ENCODE results near the gene CHD2. TPM values are rescaled to one million over a fixed set of nuclear protein-coding genes. Genes with fewer than 3 reads are reported as not detected.

The CHD2 gene
- total RNA-seq, 1 experiment from 2014 or later: 101 TPM

DNA sequence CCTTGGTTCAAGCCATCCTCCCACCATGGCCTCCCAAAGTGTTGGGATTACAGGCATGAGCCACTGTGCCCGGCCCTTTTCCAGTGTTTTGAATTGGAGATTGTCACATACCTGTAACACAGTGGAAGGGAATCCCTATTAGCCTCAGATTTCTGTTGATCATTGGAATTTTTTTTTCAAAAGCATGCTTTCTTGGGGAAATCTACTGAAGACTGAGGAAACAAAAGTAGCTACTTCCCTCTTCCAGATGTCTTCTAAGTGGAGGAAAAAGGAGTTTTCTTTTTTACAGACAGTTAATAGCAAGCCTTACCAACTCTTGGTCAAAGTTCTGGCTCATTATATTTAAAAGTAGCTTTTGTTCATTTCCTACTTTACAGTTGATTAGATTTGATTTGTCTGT, 33.7 kb downstream of the CHD2 start:
- ATAC-seq: no peak
- CTCF ChIA-PET: no interaction called here
- TF ChIP-seq SP1 (CRISPR knock-in tag; conservative IDR thresholded peaks at IDR 0.05) (no peak), RELA (CRISPR knock-in tag; IDR thresholded peaks at IDR 0.05; ENCODE audit: borderline replicate concordance) (no peak), FOXP1 (CRISPR knock-in tag; IDR thresholded peaks at IDR 0.05; ENCODE audit: borderline replicate concordance) (no peak), ZNF263 (CRISPR knock-in tag; IDR thresholded peaks at IDR 0.05; ENCODE audit: low read depth) (no peak), OVOL2 (CRISPR knock-in tag; IDR thresholded peaks at IDR 0.05; ENCODE audit: borderline replicate concordance) (no peak), NR1H2 (CRISPR knock-in tag; IDR thresholded peaks at IDR 0.05) (no peak), TEAD1 (CRISPR knock-in tag; IDR thresholded peaks at IDR 0.05) (no peak)
- TF ChIP-seq, protein P1, sequence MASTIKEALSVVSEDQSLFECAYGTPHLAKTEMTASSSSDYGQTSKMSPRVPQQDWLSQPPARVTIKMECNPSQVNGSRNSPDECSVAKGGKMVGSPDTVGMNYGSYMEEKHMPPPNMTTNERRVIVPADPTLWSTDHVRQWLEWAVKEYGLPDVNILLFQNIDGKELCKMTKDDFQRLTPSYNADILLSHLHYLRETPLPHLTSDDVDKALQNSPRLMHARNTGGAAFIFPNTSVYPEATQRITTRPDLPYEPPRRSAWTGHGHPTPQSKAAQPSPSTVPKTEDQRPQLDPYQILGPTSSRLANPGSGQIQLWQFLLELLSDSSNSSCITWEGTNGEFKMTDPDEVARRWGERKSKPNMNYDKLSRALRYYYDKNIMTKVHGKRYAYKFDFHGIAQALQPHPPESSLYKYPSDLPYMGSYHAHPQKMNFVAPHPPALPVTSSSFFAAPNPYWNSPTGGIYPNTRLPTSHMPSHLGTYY (CRISPR knock-in tag; IDR thresholded peaks at IDR 0.05): no peak
- TF ChIP-seq, protein P2, sequence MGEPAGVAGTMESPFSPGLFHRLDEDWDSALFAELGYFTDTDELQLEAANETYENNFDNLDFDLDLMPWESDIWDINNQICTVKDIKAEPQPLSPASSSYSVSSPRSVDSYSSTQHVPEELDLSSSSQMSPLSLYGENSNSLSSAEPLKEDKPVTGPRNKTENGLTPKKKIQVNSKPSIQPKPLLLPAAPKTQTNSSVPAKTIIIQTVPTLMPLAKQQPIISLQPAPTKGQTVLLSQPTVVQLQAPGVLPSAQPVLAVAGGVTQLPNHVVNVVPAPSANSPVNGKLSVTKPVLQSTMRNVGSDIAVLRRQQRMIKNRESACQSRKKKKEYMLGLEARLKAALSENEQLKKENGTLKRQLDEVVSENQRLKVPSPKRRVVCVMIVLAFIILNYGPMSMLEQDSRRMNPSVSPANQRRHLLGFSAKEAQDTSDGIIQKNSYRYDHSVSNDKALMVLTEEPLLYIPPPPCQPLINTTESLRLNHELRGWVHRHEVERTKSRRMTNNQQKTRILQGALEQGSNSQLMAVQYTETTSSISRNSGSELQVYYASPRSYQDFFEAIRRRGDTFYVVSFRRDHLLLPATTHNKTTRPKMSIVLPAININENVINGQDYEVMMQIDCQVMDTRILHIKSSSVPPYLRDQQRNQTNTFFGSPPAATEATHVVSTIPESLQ (CRISPR knock-in tag; IDR thresholded peaks at IDR 0.05): no peak
- POLR2A ChIA-PET: no interaction called here
- Mint-ChIP-seq H3K36me3 (peaks cover 81% of the 10 kb centered on the region), H3K27ac (no peak overlapping the region), H3K27me3 (ENCODE audit: low read depth) (no peaks in the 10 kb centered on the region), H3K4me3 (no peak overlapping the region), H3K9me3 (no peaks in the 10 kb centered on the region), H3K4me1 (no peaks in the 10 kb centered on the region)
- DNase-seq (ENCODE audit: low spot score): no peak

DNA sequence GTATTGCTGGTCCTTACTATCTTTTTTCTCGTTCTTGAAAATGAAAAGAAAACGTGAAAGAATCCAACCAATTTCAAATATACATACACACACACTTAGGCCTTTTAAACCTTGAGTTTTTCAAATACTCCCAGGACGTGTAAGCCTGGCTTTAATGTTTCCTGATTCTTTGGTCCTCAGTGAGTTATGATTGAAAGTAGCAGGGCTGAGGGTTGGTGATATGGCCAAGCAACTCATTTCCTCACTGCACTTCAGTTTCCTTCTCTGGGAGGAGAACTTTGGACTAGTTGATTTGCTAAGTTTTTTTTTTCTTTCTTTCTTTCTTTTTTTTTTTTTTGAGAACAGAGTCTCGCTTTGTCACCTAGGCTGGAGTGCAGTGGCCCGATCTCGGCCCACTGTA, 34.6 kb downstream of the CHD2 start:
- Mint-ChIP-seq H3K4me1 (no peaks in the 10 kb centered on the region), H3K27ac (peak overlapping the region; percentile 89), H3K9me3 (no peaks in the 10 kb centered on the region), H3K27me3 (ENCODE audit: low read depth) (no peaks in the 10 kb centered on the region), H3K36me3 (peaks cover 82% of the 10 kb centered on the region), H3K4me3 (no peak overlapping the region)
- TF ChIP-seq, protein P3, sequence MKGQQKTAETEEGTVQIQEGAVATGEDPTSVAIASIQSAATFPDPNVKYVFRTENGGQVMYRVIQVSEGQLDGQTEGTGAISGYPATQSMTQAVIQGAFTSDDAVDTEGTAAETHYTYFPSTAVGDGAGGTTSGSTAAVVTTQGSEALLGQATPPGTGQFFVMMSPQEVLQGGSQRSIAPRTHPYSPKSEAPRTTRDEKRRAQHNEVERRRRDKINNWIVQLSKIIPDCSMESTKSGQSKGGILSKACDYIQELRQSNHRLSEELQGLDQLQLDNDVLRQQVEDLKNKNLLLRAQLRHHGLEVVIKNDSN (CRISPR knock-in tag; IDR thresholded peaks at IDR 0.05): no peak
- TF ChIP-seq, protein P4, sequence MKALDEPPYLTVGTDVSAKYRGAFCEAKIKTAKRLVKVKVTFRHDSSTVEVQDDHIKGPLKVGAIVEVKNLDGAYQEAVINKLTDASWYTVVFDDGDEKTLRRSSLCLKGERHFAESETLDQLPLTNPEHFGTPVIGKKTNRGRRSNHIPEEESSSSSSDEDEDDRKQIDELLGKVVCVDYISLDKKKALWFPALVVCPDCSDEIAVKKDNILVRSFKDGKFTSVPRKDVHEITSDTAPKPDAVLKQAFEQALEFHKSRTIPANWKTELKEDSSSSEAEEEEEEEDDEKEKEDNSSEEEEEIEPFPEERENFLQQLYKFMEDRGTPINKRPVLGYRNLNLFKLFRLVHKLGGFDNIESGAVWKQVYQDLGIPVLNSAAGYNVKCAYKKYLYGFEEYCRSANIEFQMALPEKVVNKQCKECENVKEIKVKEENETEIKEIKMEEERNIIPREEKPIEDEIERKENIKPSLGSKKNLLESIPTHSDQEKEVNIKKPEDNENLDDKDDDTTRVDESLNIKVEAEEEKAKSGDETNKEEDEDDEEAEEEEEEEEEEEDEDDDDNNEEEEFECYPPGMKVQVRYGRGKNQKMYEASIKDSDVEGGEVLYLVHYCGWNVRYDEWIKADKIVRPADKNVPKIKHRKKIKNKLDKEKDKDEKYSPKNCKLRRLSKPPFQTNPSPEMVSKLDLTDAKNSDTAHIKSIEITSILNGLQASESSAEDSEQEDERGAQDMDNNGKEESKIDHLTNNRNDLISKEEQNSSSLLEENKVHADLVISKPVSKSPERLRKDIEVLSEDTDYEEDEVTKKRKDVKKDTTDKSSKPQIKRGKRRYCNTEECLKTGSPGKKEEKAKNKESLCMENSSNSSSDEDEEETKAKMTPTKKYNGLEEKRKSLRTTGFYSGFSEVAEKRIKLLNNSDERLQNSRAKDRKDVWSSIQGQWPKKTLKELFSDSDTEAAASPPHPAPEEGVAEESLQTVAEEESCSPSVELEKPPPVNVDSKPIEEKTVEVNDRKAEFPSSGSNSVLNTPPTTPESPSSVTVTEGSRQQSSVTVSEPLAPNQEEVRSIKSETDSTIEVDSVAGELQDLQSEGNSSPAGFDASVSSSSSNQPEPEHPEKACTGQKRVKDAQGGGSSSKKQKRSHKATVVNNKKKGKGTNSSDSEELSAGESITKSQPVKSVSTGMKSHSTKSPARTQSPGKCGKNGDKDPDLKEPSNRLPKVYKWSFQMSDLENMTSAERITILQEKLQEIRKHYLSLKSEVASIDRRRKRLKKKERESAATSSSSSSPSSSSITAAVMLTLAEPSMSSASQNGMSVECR (CRISPR knock-in tag; IDR thresholded peaks at IDR 0.05; ENCODE audit: borderline replicate concordance): no peak
- TF ChIP-seq, protein P5, sequence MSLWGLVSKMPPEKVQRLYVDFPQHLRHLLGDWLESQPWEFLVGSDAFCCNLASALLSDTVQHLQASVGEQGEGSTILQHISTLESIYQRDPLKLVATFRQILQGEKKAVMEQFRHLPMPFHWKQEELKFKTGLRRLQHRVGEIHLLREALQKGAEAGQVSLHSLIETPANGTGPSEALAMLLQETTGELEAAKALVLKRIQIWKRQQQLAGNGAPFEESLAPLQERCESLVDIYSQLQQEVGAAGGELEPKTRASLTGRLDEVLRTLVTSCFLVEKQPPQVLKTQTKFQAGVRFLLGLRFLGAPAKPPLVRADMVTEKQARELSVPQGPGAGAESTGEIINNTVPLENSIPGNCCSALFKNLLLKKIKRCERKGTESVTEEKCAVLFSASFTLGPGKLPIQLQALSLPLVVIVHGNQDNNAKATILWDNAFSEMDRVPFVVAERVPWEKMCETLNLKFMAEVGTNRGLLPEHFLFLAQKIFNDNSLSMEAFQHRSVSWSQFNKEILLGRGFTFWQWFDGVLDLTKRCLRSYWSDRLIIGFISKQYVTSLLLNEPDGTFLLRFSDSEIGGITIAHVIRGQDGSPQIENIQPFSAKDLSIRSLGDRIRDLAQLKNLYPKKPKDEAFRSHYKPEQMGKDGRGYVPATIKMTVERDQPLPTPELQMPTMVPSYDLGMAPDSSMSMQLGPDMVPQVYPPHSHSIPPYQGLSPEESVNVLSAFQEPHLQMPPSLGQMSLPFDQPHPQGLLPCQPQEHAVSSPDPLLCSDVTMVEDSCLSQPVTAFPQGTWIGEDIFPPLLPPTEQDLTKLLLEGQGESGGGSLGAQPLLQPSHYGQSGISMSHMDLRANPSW (CRISPR knock-in tag; conservative IDR thresholded peaks at IDR 0.05; ENCODE audit: low read depth): no peak
- no peak for TF ChIP-seq JUN (CRISPR knock-in tag; IDR thresholded peaks at IDR 0.05)
- no peak for TF ChIP-seq SMAD4 (CRISPR knock-in tag; IDR thresholded peaks at IDR 0.05)
- no peak for TF ChIP-seq NFE2L1 (CRISPR knock-in tag; IDR thresholded peaks at IDR 0.05)
- TF ChIP-seq JAZF1 (CRISPR knock-in tag; IDR thresholded peaks at IDR 0.05): no peak
- no peak for TF ChIP-seq ZBTB21 (CRISPR knock-in tag; IDR thresholded peaks at IDR 0.05; ENCODE audit: borderline replicate concordance)
- no peak for TF ChIP-seq SMAD3 (CRISPR knock-in tag; IDR thresholded peaks at IDR 0.05; ENCODE audit: borderline replicate concordance)
- TF ChIP-seq, protein P6, sequence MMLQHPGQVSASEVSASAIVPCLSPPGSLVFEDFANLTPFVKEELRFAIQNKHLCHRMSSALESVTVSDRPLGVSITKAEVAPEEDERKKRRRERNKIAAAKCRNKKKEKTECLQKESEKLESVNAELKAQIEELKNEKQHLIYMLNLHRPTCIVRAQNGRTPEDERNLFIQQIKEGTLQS (CRISPR knock-in tag; conservative IDR thresholded peaks at IDR 0.05): no peak
- TF ChIP-seq, protein P7, sequence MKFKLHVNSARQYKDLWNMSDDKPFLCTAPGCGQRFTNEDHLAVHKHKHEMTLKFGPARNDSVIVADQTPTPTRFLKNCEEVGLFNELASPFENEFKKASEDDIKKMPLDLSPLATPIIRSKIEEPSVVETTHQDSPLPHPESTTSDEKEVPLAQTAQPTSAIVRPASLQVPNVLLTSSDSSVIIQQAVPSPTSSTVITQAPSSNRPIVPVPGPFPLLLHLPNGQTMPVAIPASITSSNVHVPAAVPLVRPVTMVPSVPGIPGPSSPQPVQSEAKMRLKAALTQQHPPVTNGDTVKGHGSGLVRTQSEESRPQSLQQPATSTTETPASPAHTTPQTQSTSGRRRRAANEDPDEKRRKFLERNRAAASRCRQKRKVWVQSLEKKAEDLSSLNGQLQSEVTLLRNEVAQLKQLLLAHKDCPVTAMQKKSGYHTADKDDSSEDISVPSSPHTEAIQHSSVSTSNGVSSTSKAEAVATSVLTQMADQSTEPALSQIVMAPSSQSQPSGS (CRISPR knock-in tag; IDR thresholded peaks at IDR 0.05; ENCODE audit: borderline replicate concordance, low read depth): no peak
- TF ChIP-seq HMGA2 (CRISPR knock-in tag; IDR thresholded peaks at IDR 0.05): no peak
- TF ChIP-seq, protein P8, sequence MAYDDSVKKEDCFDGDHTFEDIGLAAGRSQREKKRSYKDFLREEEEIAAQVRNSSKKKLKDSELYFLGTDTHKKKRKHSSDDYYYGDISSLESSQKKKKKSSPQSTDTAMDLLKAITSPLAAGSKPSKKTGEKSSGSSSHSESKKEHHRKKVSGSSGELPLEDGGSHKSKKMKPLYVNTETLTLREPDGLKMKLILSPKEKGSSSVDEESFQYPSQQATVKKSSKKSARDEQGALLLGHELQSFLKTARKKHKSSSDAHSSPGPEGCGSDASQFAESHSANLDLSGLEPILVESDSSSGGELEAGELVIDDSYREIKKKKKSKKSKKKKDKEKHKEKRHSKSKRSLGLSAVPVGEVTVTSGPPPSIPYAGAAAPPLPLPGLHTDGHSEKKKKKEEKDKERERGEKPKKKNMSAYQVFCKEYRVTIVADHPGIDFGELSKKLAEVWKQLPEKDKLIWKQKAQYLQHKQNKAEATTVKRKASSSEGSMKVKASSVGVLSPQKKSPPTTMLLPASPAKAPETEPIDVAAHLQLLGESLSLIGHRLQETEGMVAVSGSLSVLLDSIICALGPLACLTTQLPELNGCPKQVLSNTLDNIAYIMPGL (CRISPR knock-in tag; IDR thresholded peaks at IDR 0.05): no peak
- POLR2A ChIA-PET: no interaction called here
- CTCF ChIA-PET: no interaction called here
- no peak for ATAC-seq
- no peak for DNase-seq (ENCODE audit: low spot score)

Data from WTC11 (cell line).